HepG2 (cell line): ENCODE results near the gene TCF12.

Experiments used
- ELF1 ChIP-seq: sonication (generic); formaldehyde crosslinking; IDR thresholded peaks from 2 replicates; pipeline ENCODE4 v1.4.0; 2020; ENCODE audit warnings: missing genetic modification reagents
- MAX ChIP-seq: IDR thresholded peaks from 2 replicates; pipeline ENCODE4 v1.6.1; 2012; ENCODE audit warnings: inconsistent platforms
- NRL ChIP-seq: sonication (generic); formaldehyde crosslinking; IDR thresholded peaks from 2 replicates; pipeline ENCODE4 v1.5.0; 2020; ENCODE audit warnings: missing genetic modification reagents, mild to moderate bottlenecking, moderate library complexity, borderline replicate concordance
- POLR2A ChIP-seq, 2 experiments: IDR thresholded peaks; 2 replicates each; pipeline ENCODE4 v1.6.1; 2011; ENCODE audit warnings: low read depth in 2 of 2, low read length in 2 of 2, mild to moderate bottlenecking in 1 of 2, moderate library complexity in 1 of 2; ENCODE audit not compliant: insufficient read depth in 1 of 2
- SIN3A ChIP-seq: IDR thresholded peaks from 2 replicates; pipeline ENCODE4 v1.6.1; 2011; ENCODE audit warnings: low read depth, mild to moderate bottlenecking, control low read depth, low read length, borderline replicate concordance
- ZBTB3 ChIP-seq: sonication (generic); formaldehyde crosslinking; IDR thresholded peaks from 2 replicates; pipeline ENCODE4 v1.4.0; 2020; ENCODE audit warnings: low read depth, mild to moderate bottlenecking, moderate library complexity, missing genetic modification reagents, borderline replicate concordance
- ZNF138 ChIP-seq: sonication (generic); formaldehyde crosslinking; IDR thresholded peaks from 2 replicates; pipeline ENCODE4 v1.5.0; 2020; ENCODE audit warnings: mild to moderate bottlenecking, low read depth, missing genetic modification reagents
- ZNF274 ChIP-seq: sonication (generic); formaldehyde crosslinking; IDR thresholded peaks from 2 replicates; pipeline ENCODE4 v1.5.1; 2020; ENCODE audit warnings: mild to moderate bottlenecking, missing genetic modification reagents
- ZNF337 ChIP-seq: sonication (generic); formaldehyde crosslinking; IDR thresholded peaks from 2 replicates; pipeline ENCODE4 v1.5.1; 2020; ENCODE audit warnings: missing genetic modification reagents, low read depth, mild to moderate bottlenecking, borderline replicate concordance
- TF ChIP-seq, protein P1 (sequence below): sonication (generic); formaldehyde crosslinking; IDR thresholded peaks from 2 replicates; pipeline ENCODE4 v1.5.1; 2020; ENCODE audit warnings: missing genetic modification reagents, mild to moderate bottlenecking, borderline replicate concordance

DNA sequence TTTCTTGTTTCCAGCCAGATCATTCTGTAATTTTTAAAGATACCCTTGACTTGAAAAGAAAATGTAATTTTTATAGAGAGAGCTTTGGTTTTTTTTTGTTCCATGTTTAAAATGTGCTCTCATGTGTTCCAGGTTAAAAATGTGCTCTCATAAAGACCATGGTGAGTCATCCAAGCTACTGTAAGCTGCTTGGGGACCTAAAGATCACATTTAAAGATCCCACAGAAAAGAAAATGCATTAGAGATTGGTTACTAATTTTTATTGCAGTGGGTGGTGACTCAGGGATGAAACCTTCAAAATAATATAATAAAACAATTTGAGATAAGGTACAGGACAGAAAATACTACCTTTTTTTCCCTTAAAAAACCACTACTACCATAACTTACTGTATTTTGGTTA, 11.0 kb downstream of the TCF12 start:
- TF ChIP-seq MAX: no peak
- no peak for TF ChIP-seq NRL (CRISPR knock-in tag)
- no peak for TF ChIP-seq SIN3A
- TF ChIP-seq ELF1 (CRISPR knock-in tag): no peak
- TF ChIP-seq ZBTB3: no peak
- TF ChIP-seq ZNF274 (CRISPR knock-in tag): no peak
- TF ChIP-seq, protein P1, sequence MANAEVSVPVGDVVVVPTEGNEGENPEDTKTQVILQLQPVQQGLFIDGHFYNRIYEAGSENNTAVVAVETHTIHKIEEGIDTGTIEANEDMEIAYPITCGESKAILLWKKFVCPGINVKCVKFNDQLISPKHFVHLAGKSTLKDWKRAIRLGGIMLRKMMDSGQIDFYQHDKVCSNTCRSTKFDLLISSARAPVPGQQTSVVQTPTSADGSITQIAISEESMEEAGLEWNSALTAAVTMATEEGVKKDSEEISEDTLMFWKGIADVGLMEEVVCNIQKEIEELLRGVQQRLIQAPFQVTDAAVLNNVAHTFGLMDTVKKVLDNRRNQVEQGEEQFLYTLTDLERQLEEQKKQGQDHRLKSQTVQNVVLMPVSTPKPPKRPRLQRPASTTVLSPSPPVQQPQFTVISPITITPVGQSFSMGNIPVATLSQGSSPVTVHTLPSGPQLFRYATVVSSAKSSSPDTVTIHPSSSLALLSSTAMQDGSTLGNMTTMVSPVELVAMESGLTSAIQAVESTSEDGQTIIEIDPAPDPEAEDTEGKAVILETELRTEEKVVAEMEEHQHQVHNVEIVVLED (CRISPR knock-in tag): no peak
- TF ChIP-seq ZNF337 (CRISPR knock-in tag): no peak
- TF ChIP-seq POLR2A (IDR thresholded peaks at IDR 0.05; ENCODE audit: insufficient read depth in 1 of 2, low read depth in 2 of 2, low read length in 2 of 2): no peak
- no peak for TF ChIP-seq ZNF138
